OCI-LY3 (cell line): Measurements from ENCODE around the gene OR10H4.

Experiments
- H2AFZ ChIP-seq: fragments of 200-600, 300-600 bp; shearing (Covaris generic); 2 replicates; pipeline ENCODE4 v1.6.0; 2014; ENCODE audit warnings: antibody characterized with exemption, low read depth, low read length
- H3K27ac ChIP-seq: fragments of 200-600, 300-600 bp; sonication (generic); 2 replicates; pipeline ENCODE4 v1.5.1; 2014; ENCODE audit warnings: mild to moderate bottlenecking, low read length, moderate library complexity, mixed read lengths
- H3K27me3 ChIP-seq: fragments of 200-600, 300-600 bp; sonication (generic); 2 replicates; pipeline ENCODE4 v1.6.1; 2014; ENCODE audit warnings: low read depth, low read length, mixed read lengths
- H3K36me3 ChIP-seq: fragments of 200-600, 300-600 bp; sonication (generic); replicated peaks from 2 replicates; pipeline ENCODE3; 2014; ENCODE audit warnings: low read depth, low read length, mixed read lengths
- H3K4me1 ChIP-seq: fragments of 300-600, 200-600 bp; sonication (generic); 2 replicates; pipeline ENCODE4 v1.6.1; 2014; ENCODE audit warnings: low read length, mixed read lengths
- H3K4me2 ChIP-seq: fragments of 200-600, 300-600 bp; sonication (generic); 2 replicates; pipeline ENCODE4 v1.6.1; 2014; ENCODE audit warnings: low read length, mixed read lengths
- H3K4me3 ChIP-seq: fragments of 300-600, 200-600 bp; sonication (generic); 2 replicates; pipeline ENCODE4 v1.5.1; 2014; ENCODE audit warnings: antibody characterized with exemption, mild to moderate bottlenecking, low read length, moderate library complexity
- H3K79me2 ChIP-seq: fragments of 300-600, 200-600 bp; shearing (Covaris generic); 2 replicates; pipeline ENCODE4 v1.6.1; 2014; ENCODE audit warnings: mild to moderate bottlenecking, low read length, mixed read lengths
- H3K9ac ChIP-seq: fragments of 300-600, 200-600 bp; shearing (Covaris generic); 2 replicates; pipeline ENCODE4 v1.6.0; 2014; ENCODE audit warnings: mild to moderate bottlenecking, low read length, moderate library complexity
- H3K9me3 ChIP-seq: fragments of 200-600, 300-600 bp; shearing (Covaris generic); 2 replicates; pipeline ENCODE4 v1.6.1; 2014; ENCODE audit warnings: low read length, mixed read lengths; ENCODE audit not compliant: insufficient read depth
- H4K20me1 ChIP-seq: fragments of 200-600, 300-600 bp; sonication (generic); 2 replicates; pipeline ENCODE4 v1.6.1; 2016; ENCODE audit warnings: low read length, mixed read lengths; ENCODE audit not compliant: insufficient read depth
- CTCF ChIP-seq: fragments of 200-600, 300-600 bp; sonication (generic); IDR thresholded peaks from 2 replicates; pipeline ENCODE4 v1.5.1; 2014; ENCODE audit warnings: antibody characterized with exemption, low read length, low read depth
- EZH2phosphoT487 ChIP-seq: fragments of 200-600 bp; shearing (Covaris generic); IDR thresholded peaks from 2 replicates; pipeline ENCODE4 v1.6.1; 2018; ENCODE audit warnings: antibody characterized with exemption, mixed run types, low read depth

Gene OR10H4

GRCh38 chr19:15905026-15905425 is 43.8 kb upstream of the OR10H4 start:
- Histone ChIP-seq H3K4me1 (no peaks in the 10 kb centered on the region), H3K79me2 (no peaks in the 10 kb centered on the region), H3K4me3 (no peak overlapping the region), H3K36me3 (no peaks in the 10 kb centered on the region), H3K27me3 (0 out of 2 replicates have a peak, but pooled peaks cover 3% of the 10 kb centered on the region), H3K9ac (no peak overlapping the region), H3K27ac (no peak overlapping the region), H3K9me3 (no peaks in the 10 kb centered on the region), H3K4me2 (no peak overlapping the region), H4K20me1 (no peaks in the 10 kb centered on the region), H2AFZ (no peak overlapping the region)
- TF ChIP-seq CTCF: no peak
- TF ChIP-seq EZH2phosphoT487: no peak

- Histone ChIP-seq H3K4me1 (no peaks in the 10 kb centered on the region), H3K9ac (no peak overlapping the region), H3K9me3 (no peaks in the 10 kb centered on the region), H3K36me3 (no peaks in the 10 kb centered on the region), H3K4me2 (no peak overlapping the region), H3K27ac (no peak overlapping the region), H2AFZ (no peak overlapping the region), H3K4me3 (no peak overlapping the region), H3K27me3 (no peaks in the 10 kb centered on the region), H3K79me2 (no peaks in the 10 kb centered on the region), H4K20me1 (no peaks in the 10 kb centered on the region)
- no peak for TF ChIP-seq EZH2phosphoT487
- TF ChIP-seq CTCF: no peak
These were observed 37.1 kb upstream of the OR10H4 start for GRCh38 chr19:15911599-15912235.

- H3K27ac ChIP-seq: no peak overlapping the region
- no peaks in the 10 kb centered on the region for H3K36me3 ChIP-seq
- no peak overlapping the region for H3K9ac ChIP-seq
- no peak overlapping the region for H3K4me3 ChIP-seq
- no peaks in the 10 kb centered on the region for H4K20me1 ChIP-seq
- H2AFZ ChIP-seq: no peak overlapping the region
- TF ChIP-seq EZH2phosphoT487 (no peak), CTCF (no peak)
- no peaks in the 10 kb centered on the region for H3K27me3 ChIP-seq
- H3K4me2 ChIP-seq: no peak overlapping the region
- no peaks in the 10 kb centered on the region for H3K79me2 ChIP-seq
- no peaks in the 10 kb centered on the region for H3K9me3 ChIP-seq
- H3K4me1 ChIP-seq: no peaks in the 10 kb centered on the region
These were observed 35.4 kb upstream of the OR10H4 start for GRCh38 chr19:15913384-15913783.

- Histone ChIP-seq H3K9me3 (no peaks in the 10 kb centered on the region), H3K4me2 (no peak overlapping the region), H3K4me3 (no peak overlapping the region), H3K27ac (no peak overlapping the region), H3K9ac (no peak overlapping the region), H3K79me2 (no peaks in the 10 kb centered on the region), H3K36me3 (no peaks in the 10 kb centered on the region), H2AFZ (no peak overlapping the region), H3K27me3 (no peaks in the 10 kb centered on the region), H3K4me1 (no peaks in the 10 kb centered on the region), H4K20me1 (no peaks in the 10 kb centered on the region)
- no peak for TF ChIP-seq CTCF
- TF ChIP-seq EZH2phosphoT487: no peak
These were observed 35.0 kb upstream of the OR10H4 start for GRCh38 chr19:15913830-15914229.
